Activated T-helper 17 cell treated with anti-CD3 and anti-CD28 coated beads, Interleukin-2, amount 50 U/mL, for 72 hours (primary cell): Measurements from ENCODE around the gene RABGAP1L. TPM values are rescaled to one million over a fixed set of nuclear protein-coding genes. Genes with fewer than 3 reads are reported as not detected.
"Not testable (repeated sequence)": the region's sequence is repeated elsewhere in the genome, so short reads cannot be mapped to it uniquely, and the experiment has no call there.

Experiments
- ATAC-seq: fragments of 150-1000 bp; cut with Tn5 transposase; replicated peaks from 2 replicates; pipeline ENCODE4 v1.10.0; 2021; ENCODE audit warnings: mild to moderate bottlenecking, moderate library complexity
- H3K27ac Mint-ChIP-seq: one replicate; pipeline ENCODE4 v1.8.0; 2022; ENCODE audit warnings: mixed read lengths
- H3K27me3 Mint-ChIP-seq: one replicate; pipeline ENCODE4 v1.8.0; 2022; ENCODE audit warnings: mixed read lengths
- H3K36me3 Mint-ChIP-seq: one replicate; pipeline ENCODE4 v1.8.0; 2022; ENCODE audit warnings: low read depth, mild to moderate bottlenecking, mixed read lengths
- H3K4me1 Mint-ChIP-seq: one replicate; pipeline ENCODE4 v1.8.0; 2022; ENCODE audit warnings: mixed read lengths
- H3K4me3 Mint-ChIP-seq: one replicate; pipeline ENCODE4 v1.8.0; 2022; ENCODE audit warnings: mild to moderate bottlenecking, mixed read lengths
- H3K9me3 Mint-ChIP-seq: one replicate; pipeline ENCODE4 v1.8.0; 2022; ENCODE audit warnings: mixed read lengths
- total RNA-seq, 2 donors: library from RNA; stranded (reverse); gene quantifications; one replicate each; pipeline ENCODE4 v1.2.3, GENCODE V29; 2022

The RABGAP1L gene
- total RNA-seq, 2 donors from 2014 or later: 38.4 to 54.1 TPM

DNA sequence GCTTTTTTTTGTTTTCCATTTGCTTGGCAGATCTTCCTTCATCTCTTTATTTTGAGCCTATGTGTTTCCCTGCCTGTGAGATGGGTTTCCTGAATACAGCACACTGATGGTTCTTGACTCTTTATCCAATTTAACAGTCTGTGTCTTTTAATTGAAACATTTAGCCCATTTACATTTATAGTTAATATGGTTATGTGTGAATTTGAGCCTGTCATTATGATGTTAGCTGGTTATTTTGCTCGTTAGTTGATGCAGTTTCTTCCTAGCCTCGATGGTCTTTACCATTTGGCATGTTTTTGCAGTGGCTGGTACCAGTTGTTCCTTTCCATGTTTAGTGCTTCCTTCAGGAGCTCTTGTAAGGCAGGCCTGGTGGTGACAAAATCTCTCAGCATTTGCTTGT lies 384.1 kb downstream of the RABGAP1L start:
- H3K27ac Mint-ChIP-seq, H3K4me3 Mint-ChIP-seq, H3K4me1 Mint-ChIP-seq, ATAC-seq, H3K27me3 Mint-ChIP-seq: not testable (repeated sequence)
- H3K36me3 Mint-ChIP-seq: peaks cover 20% of the 10 kb centered on the region
- H3K9me3 Mint-ChIP-seq: peaks cover 11% of the 10 kb centered on the region

DNA sequence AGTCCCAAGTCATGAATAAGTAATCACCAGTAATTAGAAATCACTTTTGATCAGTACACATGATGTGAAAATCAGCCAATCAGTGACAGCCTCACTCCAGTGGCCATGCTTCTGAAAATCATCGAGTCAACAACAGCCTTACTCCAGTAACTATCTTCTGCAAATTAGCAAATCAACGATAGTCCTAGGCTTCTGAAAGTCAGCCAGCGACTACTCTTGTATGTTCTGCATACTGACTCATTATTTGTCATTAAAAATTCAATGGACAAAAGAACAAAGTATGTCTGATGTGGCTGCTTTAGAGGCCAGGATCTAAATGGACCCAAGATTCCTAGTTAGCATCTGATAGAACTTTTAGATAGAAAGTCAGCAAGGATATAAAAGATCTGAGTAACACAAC lies 391.0 kb downstream of the RABGAP1L start:
- no peak overlapping the region for H3K27ac Mint-ChIP-seq
- no peaks in the 10 kb centered on the region for H3K4me1 Mint-ChIP-seq
- H3K9me3 Mint-ChIP-seq: no peaks in the 10 kb centered on the region
- no peak overlapping the region for H3K4me3 Mint-ChIP-seq
- no peaks in the 10 kb centered on the region for H3K36me3 Mint-ChIP-seq
- H3K27me3 Mint-ChIP-seq: no peaks in the 10 kb centered on the region
- ATAC-seq: no peak

DNA sequence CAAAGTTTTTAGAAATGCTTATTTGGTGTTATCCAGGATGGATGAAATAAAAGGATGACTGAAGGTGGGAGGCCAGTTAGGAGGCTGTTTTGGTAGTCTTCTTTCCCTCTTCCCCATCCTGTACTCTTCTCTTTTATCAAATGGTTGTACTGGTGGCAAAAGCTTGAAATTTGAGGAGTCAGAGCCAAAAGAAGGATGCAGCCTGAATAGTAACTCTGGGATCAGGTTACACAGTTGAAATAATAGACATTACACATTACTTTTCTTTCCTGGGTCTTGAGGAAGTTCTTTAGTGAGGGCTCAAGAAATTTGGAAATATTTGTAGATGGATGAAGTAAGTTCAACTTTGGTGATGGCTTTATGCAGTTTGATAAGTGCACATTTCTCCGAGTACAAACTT lies 397.1 kb downstream of the RABGAP1L start:
- no peak overlapping the region for H3K27ac Mint-ChIP-seq
- peaks cover 3% of the 10 kb centered on the region for H3K9me3 Mint-ChIP-seq
- no peaks in the 10 kb centered on the region for H3K4me1 Mint-ChIP-seq
- no peaks in the 10 kb centered on the region for H3K27me3 Mint-ChIP-seq
- no peak overlapping the region for H3K4me3 Mint-ChIP-seq
- no peaks in the 10 kb centered on the region for H3K36me3 Mint-ChIP-seq
- no peak for ATAC-seq

DNA sequence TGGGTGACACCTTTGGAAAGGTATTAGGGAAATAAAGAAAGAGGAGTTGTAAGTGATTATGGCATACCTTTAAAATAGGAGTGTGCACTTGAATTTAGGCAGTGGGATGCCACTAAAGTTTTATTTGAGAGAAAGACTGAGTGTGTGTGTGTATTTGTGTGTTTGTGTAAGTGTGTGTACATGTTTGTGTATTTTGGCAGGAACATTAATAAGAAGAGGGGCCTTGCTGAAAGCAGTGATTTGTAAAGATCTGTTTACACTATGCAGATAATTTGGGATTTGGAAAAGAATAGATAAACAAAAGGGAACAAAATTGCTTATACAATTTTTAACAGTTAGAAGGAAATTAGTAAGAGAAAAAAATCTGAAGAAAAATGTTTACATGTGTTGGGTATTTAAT lies 409.2 kb downstream of the RABGAP1L start:
- Mint-ChIP-seq H3K9me3 (peaks cover 6% of the 10 kb centered on the region), H3K27ac (no peak overlapping the region), H3K4me3 (no peak overlapping the region), H3K36me3 (no peaks in the 10 kb centered on the region), H3K4me1 (no peaks in the 10 kb centered on the region), H3K27me3 (no peaks in the 10 kb centered on the region)
- no peak for ATAC-seq

DNA sequence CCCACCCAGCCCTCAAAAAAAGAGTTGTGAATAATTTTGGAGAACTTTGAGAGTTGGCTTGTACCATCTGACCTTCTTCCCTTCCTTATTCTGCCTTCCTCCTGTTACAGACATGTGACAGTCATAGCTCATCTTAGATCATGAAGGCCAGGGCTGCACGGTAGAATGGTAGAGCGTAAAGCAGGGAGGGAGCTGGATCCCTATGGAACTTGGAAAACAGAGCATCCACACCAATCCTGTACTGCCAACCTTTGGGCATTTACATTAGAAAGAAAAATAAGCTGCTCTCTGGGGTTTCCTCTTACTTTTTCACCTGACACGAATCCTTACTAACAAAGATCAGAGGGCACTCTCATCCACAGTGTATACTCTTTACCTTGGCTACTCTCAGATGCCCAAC lies 409.9 kb downstream of the RABGAP1L start:
- no peak overlapping the region for H3K27ac Mint-ChIP-seq
- no peak overlapping the region for H3K4me3 Mint-ChIP-seq
- H3K9me3 Mint-ChIP-seq: peaks cover 8% of the 10 kb centered on the region
- H3K4me1 Mint-ChIP-seq: no peaks in the 10 kb centered on the region
- H3K36me3 Mint-ChIP-seq: peaks cover under 1% of the 10 kb centered on the region
- no peak for ATAC-seq
- no peaks in the 10 kb centered on the region for H3K27me3 Mint-ChIP-seq

DNA sequence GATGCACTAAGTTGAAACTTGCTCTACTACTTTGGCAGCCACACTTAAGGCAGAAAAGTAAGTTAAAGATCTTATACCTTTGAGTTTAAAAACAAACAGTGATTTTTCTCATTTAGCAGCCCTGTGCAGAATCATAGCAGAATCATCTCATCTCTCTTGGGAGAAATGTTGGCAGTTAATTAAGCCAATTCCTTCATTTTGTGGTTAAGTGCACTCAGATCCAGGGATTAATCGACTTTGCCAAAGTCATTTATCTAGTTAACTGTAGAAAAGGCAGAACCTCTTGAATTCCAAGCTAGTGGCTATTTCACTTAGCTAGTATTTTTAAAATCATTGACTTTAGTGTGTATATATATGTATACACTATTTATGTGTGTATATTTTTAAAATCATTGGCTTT lies 413.5 kb downstream of the RABGAP1L start:
- Mint-ChIP-seq H3K27me3 (no peaks in the 10 kb centered on the region), H3K27ac (no peak overlapping the region), H3K4me1 (no peaks in the 10 kb centered on the region), H3K4me3 (no peak overlapping the region), H3K9me3 (peaks cover 13% of the 10 kb centered on the region), H3K36me3 (peaks cover 13% of the 10 kb centered on the region)
- no peak for ATAC-seq

DNA sequence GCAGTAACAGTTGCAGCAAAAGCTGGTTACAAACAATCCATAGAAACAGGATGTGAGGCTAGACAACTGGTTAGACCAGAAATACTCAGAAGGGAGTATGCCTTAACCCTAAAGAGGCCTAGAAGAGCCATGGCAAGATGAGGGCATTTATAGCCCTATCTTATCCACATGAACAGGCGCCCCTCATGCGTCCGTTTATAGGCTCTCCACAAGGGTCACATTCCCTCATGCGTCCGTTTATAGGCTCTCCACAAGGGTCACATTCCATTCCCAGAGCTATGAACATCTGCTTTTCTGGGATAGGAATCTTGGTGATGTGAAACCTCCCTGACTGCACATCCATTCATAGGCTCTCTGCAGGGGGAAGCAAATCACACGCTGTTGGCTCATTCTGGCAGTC lies 416.8 kb downstream of the RABGAP1L start:
- H3K27ac Mint-ChIP-seq, H3K4me1 Mint-ChIP-seq, H3K27me3 Mint-ChIP-seq, ATAC-seq, H3K4me3 Mint-ChIP-seq, H3K9me3 Mint-ChIP-seq: not testable (repeated sequence)
- peaks cover 13% of the 10 kb centered on the region for H3K36me3 Mint-ChIP-seq

DNA sequence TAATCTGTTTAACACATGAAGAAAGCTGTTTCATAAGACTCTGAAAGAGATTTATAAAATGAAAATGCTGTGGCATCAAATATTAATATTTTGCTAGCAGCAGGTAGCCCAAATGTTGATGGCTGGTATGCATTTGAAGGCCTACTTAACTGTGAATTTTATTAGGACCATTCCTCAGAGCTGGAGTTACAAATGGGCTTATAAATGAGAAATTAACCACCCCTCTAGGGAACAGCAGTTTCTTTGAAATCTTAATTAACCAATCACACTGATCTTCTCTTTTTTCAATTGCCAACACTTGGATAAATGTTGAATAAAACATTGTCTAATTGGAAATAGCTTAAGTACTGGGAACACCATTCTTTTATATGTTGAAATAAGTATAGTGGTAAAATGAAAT lies 418.4 kb downstream of the RABGAP1L start:
- H3K4me3 Mint-ChIP-seq: no peak overlapping the region
- peaks cover 13% of the 10 kb centered on the region for H3K36me3 Mint-ChIP-seq
- no peak for ATAC-seq
- no peak overlapping the region for H3K27ac Mint-ChIP-seq
- H3K27me3 Mint-ChIP-seq: no peaks in the 10 kb centered on the region
- H3K4me1 Mint-ChIP-seq: no peaks in the 10 kb centered on the region
- H3K9me3 Mint-ChIP-seq: peaks cover 9% of the 10 kb centered on the region

DNA sequence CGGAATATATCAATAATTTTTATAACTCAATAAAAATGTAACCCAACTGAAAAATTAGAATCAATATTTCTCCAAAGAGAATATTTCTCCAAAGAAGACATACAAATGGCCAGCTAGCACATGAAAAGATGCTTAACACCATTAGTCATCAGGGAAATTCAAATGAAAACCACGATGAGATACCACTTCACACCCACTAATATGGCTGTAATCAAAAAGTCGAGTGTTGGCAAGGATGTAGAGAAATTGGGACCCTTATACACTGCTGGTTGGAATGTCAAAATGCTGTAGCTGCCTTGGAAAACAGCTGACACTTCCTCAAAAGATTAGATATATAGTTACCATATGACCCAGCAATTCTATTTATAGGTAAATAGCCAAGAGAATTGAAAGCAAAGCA lies 421.5 kb downstream of the RABGAP1L start:
- no peaks in the 10 kb centered on the region for H3K4me1 Mint-ChIP-seq
- H3K9me3 Mint-ChIP-seq: peaks cover 1% of the 10 kb centered on the region
- ATAC-seq: no peak
- peaks cover 6% of the 10 kb centered on the region for H3K36me3 Mint-ChIP-seq
- H3K4me3 Mint-ChIP-seq: no peak overlapping the region
- H3K27me3 Mint-ChIP-seq: no peaks in the 10 kb centered on the region
- no peak overlapping the region for H3K27ac Mint-ChIP-seq

DNA sequence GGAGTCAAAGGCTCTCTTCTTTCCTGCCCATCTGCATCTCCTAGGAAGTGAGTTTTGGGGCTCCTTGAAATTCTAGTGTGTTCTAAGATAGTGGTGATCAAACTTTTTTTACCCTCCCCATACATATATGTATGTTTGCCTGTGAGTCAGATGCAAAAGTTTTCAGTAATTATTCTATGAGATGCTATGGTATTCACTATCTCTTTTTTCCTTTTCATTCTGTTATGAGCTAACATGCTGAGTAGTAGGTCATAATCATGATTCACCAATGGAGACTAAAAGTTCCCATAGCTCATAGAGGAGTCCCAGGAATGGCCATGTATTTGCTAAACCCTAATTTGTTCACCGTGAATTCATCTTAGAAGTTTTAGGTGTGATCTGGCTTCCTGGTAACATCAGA lies 424.0 kb downstream of the RABGAP1L start:
- H3K4me3 Mint-ChIP-seq: no peak overlapping the region
- peak; percentile 9 for ATAC-seq
- H3K27ac Mint-ChIP-seq: no peak overlapping the region
- peaks cover 11% of the 10 kb centered on the region for H3K36me3 Mint-ChIP-seq
- H3K27me3 Mint-ChIP-seq: no peaks in the 10 kb centered on the region
- no peaks in the 10 kb centered on the region for H3K4me1 Mint-ChIP-seq
- H3K9me3 Mint-ChIP-seq: peaks cover under 1% of the 10 kb centered on the region

DNA sequence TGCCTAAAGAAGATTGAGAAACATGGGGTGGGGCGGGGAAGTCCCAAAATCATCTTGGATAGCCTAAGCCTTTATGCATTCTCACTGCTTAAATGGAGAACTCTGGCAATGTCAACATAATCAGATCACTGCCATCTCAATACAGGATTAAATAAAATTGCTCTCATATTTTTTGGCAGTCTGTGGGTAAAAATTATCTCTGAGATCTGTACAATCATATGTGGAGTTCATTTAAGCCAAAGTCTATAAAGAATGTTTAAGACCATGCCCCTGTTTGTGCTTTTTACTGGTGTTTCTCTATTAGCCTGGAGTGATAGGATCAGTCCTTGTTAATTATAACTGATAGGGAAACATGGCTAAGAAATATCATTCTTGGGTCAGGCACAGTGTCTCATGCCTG lies 424.8 kb downstream of the RABGAP1L start:
- Mint-ChIP-seq H3K4me1 (no peaks in the 10 kb centered on the region), H3K9me3 (peaks cover 5% of the 10 kb centered on the region), H3K27me3 (no peaks in the 10 kb centered on the region), H3K4me3 (no peak overlapping the region), H3K27ac (no peak overlapping the region), H3K36me3 (peaks cover 19% of the 10 kb centered on the region)
- no peak for ATAC-seq

DNA sequence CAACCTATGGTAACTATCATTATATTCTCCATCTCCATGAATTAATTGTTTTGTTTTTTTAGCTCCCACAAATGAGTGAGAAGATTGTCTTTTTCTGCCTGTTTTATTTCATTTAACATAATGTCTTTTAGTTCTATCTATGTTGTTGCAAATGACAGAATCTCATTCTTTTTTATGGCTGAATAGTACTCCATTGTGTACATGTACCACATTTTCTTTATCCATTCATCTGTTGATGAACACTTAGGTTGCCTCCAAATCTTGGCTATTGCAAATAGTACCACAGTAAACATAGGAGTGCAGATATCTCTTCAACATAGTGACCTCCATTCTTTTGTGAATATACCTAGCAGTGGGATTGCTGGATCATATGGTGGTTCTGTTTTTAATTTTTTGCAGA lies 429.3 kb downstream of the RABGAP1L start:
- not testable (repeated sequence) for H3K4me1 Mint-ChIP-seq, H3K27ac Mint-ChIP-seq, H3K4me3 Mint-ChIP-seq, H3K27me3 Mint-ChIP-seq, H3K9me3 Mint-ChIP-seq, ATAC-seq
- H3K36me3 Mint-ChIP-seq: peaks cover 26% of the 10 kb centered on the region

DNA sequence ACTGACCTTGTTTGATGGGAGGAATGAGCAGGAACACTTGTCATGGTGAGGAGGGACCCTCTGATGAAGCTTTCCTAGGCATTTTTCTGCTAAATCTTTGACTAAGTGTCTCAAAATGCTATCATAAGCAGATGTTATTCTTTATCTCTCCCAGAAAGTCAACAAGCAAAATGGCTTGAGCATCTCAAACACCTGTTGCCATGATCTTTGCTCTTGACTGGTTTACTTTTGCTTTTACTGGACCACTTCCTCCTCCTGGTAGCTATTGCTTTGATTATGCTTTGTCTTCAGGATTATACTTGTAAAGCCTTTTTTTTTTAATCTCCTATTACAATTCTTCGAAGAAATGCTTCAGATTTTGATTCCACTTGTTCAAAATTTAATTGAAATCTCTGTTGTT lies 445.9 kb downstream of the RABGAP1L start:
- Mint-ChIP-seq H3K4me1 (no peaks in the 10 kb centered on the region), H3K9me3 (no peaks in the 10 kb centered on the region), H3K27ac (no peak overlapping the region), H3K4me3 (no peak overlapping the region), H3K36me3 (peaks cover 19% of the 10 kb centered on the region), H3K27me3 (no peaks in the 10 kb centered on the region)
- ATAC-seq: no peak

DNA sequence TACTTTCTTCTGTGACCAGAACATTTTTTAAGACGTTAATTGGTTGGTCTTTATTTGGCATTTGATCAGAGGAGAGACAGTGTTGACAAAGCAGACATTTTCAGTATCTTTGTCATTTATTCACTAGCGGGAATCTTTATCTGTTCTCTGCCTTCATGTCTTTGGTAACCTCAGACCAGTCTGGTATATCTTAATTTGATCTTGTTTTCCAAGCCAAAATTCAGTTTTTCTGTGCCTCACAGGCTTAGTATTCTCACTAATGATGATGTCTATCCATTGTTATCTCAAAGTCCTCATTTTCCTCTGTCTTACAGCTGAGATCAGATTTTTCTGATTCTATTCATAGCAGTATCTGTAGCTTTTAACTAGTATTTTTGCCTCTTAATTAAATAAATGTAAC lies 447.2 kb downstream of the RABGAP1L start:
- no peaks in the 10 kb centered on the region for H3K27me3 Mint-ChIP-seq
- H3K4me1 Mint-ChIP-seq: no peaks in the 10 kb centered on the region
- H3K9me3 Mint-ChIP-seq: no peaks in the 10 kb centered on the region
- ATAC-seq: no peak
- no peak overlapping the region for H3K4me3 Mint-ChIP-seq
- H3K36me3 Mint-ChIP-seq: peaks cover 19% of the 10 kb centered on the region
- no peak overlapping the region for H3K27ac Mint-ChIP-seq

DNA sequence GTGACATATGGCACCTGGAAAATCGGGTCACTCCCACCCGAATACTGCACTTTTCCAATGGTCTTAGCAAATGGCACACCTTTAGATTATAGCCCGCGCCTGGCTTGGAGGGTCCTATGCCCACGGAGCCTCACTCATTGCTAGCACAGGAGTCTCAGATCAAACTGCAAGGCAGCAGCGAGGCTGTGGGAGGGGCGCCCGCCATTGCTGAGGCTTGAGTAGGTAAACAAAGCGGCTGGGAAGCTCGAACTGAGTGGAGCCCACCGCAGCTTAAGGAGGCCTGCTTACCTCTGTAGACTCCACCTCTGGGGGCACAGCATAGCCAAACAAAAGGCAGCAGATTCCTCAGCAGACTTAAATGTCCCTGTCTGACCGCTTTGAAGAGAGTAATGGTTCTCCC lies 458.6 kb downstream of the RABGAP1L start:
- H3K4me3 Mint-ChIP-seq, H3K27me3 Mint-ChIP-seq, H3K9me3 Mint-ChIP-seq, ATAC-seq, H3K4me1 Mint-ChIP-seq, H3K27ac Mint-ChIP-seq, H3K36me3 Mint-ChIP-seq: not testable (repeated sequence)

DNA sequence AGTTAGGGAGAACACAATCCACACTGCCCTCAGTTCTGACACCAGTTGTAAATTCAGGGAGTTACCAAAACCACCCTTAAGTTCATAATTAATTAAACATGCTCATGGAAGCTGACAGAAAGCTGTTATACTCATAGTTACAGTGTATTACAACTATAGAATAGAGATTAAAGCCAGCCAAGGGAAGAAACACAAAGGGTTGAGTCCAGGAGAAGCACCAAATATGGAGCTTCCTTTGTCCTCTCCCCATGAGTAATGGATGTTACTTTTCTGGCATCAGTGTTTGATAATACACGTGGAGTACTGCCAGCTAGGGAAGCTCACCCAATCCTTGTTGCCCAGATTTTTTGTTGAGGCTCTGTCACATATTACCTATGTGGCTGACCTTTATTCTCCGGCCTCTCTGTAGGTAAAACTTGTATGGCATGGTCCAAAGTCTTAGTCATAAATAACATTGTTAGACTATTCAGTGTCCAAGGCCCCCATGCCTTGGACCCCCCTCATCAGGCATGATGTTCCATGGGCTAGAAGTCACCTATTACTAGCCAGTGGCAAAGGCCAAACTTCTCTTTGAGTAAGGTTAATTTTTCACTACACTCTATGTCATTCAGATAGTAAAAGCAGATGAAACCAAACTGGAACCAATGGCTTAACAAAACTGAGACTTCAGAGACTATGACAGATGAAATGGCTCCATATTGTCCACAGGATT lies 464.2 kb downstream of the RABGAP1L start:
- H3K36me3 Mint-ChIP-seq: no peaks in the 10 kb centered on the region
- ATAC-seq: no peak
- H3K27ac Mint-ChIP-seq: no peak overlapping the region
- H3K4me1 Mint-ChIP-seq: no peaks in the 10 kb centered on the region
- H3K27me3 Mint-ChIP-seq: no peaks in the 10 kb centered on the region
- H3K4me3 Mint-ChIP-seq: no peak overlapping the region
- H3K9me3 Mint-ChIP-seq: peaks cover 6% of the 10 kb centered on the region
